K562 (cell line): Measurements from ENCODE around the gene ANKRD13A. TPM values are rescaled to one million over a fixed set of nuclear protein-coding genes. Genes with fewer than 3 reads are reported as not detected.

ENCODE experiments used
- ATAC-seq: fragments of 200-7000 bp; cut with Tn5 transposase; 3 replicates; pipeline ENCODE4 v1.9.1; 2020; ENCODE audit warnings: moderate library complexity
- BruUV-seq: library from RNA; stranded (reverse); fragments of 400-500 nt; replicated peaks from 2 replicates; lab custom pipeline; 2021; lab: Mats Ljungman, UMichigan
- CTCF ChIA-PET: fragments of 300-600 bp; formaldehyde crosslinking; extraction: SDS; loops from one replicate; lab custom pipeline; 2021; ENCODE audit warnings: low intra/inter-chr PET ratio; lab: Yijun Ruan, JAX
- POLR2A ChIA-PET: fragments of 300-600, 350-650 bp; sonication (Branson Sonifier 250); formaldehyde crosslinking; extraction: SDS; loops from one replicate; lab custom pipeline; 2021; ENCODE audit warnings: antibody characterized with exemption, inconsistent platforms; lab: Yijun Ruan, JAX
- DNase-seq, 4 experiments: peaks; one replicate each; pipeline versions ENCODE4 v3.0.0 to v3.0.0-alpha.2; 2011 to 2018; ENCODE audit warnings: low spot score in 3 of 4, mixed read lengths in 3 of 4; ENCODE audit errors: extremely low read depth in 1 of 4
- FAIRE-seq: peaks from 2 replicates; lab custom pipeline; 2011; peaks lifted over from hg19 to GRCh38; lab: Jason Lieb, UNC
- H2AFZ ChIP-seq: 2 replicates; pipeline ENCODE4 v1.6.0; 2011; ENCODE audit warnings: low read depth, low read length, control low read depth, inconsistent platforms
- H3K27ac ChIP-seq: fragments of 200-600 bp; 3 replicates; pipeline ENCODE4 v1.8.0; 2011; ENCODE audit warnings: low read depth, mild to moderate bottlenecking, control low read depth, inconsistent platforms, low read length, moderate library complexity, mixed read lengths; ENCODE audit errors: extremely low read depth
- H3K27me3 ChIP-seq, 2 experiments: fragments of 300-600 bp in 1 of 2; 2 replicates in 1 of 2; 3 replicates in 1 of 2; pipeline versions ENCODE4 v1.6.0 to v1.8.0; 2011; ENCODE audit warnings: inconsistent platforms in 2 of 2, low read length in 2 of 2, mild to moderate bottlenecking in 1 of 2, mixed read lengths in 1 of 2, moderate library complexity in 1 of 2; ENCODE audit not compliant: control insufficient read depth in 2 of 2, insufficient read depth in 2 of 2
- H3K36me3 ChIP-seq: fragments of 300-600 bp; 3 replicates; pipeline ENCODE4 v1.8.0; 2011; ENCODE audit warnings: mild to moderate bottlenecking, low read length, inconsistent platforms; ENCODE audit not compliant: control insufficient read depth, insufficient read depth
- H3K4me1 ChIP-seq, 2 experiments: fragments of 200-600 bp in 1 of 2; replicated peaks in 1 of 2; 2 replicates in 1 of 2; 3 replicates in 1 of 2; pipeline versions ENCODE4 v1.5.1 to v1.8.0; 2011; ENCODE audit warnings: inconsistent platforms in 2 of 2, low read length in 2 of 2, mild to moderate bottlenecking in 1 of 2, mixed read lengths in 1 of 2, moderate library complexity in 1 of 2; ENCODE audit not compliant: control insufficient read depth in 2 of 2, insufficient read depth in 2 of 2
- H3K4me2 ChIP-seq: 2 replicates; pipeline ENCODE4 v1.6.1; 2011; ENCODE audit warnings: low read length, control low read depth, inconsistent platforms, mixed read lengths; ENCODE audit not compliant: insufficient read depth
- H3K4me3 ChIP-seq: fragments of 200-600 bp; sonication (generic), shearing (Covaris generic); 2 replicates; pipeline ENCODE4 v1.5.1; 2016; ENCODE audit warnings: control low read depth, inconsistent platforms
- H3K79me2 ChIP-seq: fragments of 200-600 bp; 3 replicates; pipeline ENCODE4 v1.8.0; 2011; ENCODE audit warnings: low read length, inconsistent platforms; ENCODE audit not compliant: control insufficient read depth, insufficient read depth
- H3K9ac ChIP-seq, 2 experiments: 2 replicates each; pipeline versions ENCODE4 v1.6.0 to v1.6.1; 2011; ENCODE audit warnings: low read depth in 2 of 2, low read length in 2 of 2, control low read depth in 1 of 2, inconsistent platforms in 1 of 2, mild to moderate bottlenecking in 1 of 2, mixed read lengths in 1 of 2; ENCODE audit not compliant: insufficient read depth in 1 of 2
- H3K9me1 ChIP-seq: one replicate; pipeline ENCODE4 v1.6.0; 2011; ENCODE audit warnings: inconsistent platforms, mild to moderate bottlenecking, low read length, moderate library complexity; ENCODE audit not compliant: control insufficient read depth, insufficient read depth
- H3K9me3 ChIP-seq: replicated peaks from 2 replicates; pipeline ENCODE4 v1.5.1; 2011; ENCODE audit warnings: low read depth, low read length, inconsistent platforms; ENCODE audit not compliant: control insufficient read depth, insufficient read depth
- H4K20me1 ChIP-seq: replicated peaks from 2 replicates; pipeline ENCODE4 v1.6.1; 2011; ENCODE audit warnings: low read length, inconsistent platforms, mixed read lengths; ENCODE audit not compliant: control insufficient read depth, insufficient read depth
- ATF1 ChIP-seq, 2 experiments: fragments of 450-650 bp in 1 of 2; IDR thresholded peaks; 2 replicates each; pipeline ENCODE4 v1.6.1; 2016; ENCODE audit warnings: missing compliant biosample characterization in 1 of 2, missing genetic modification characterization in 1 of 2
- C11orf30 ChIP-seq: fragments of 450-650 bp; IDR thresholded peaks from 2 replicates; pipeline ENCODE4 v1.6.1; 2016; ENCODE audit warnings: low read depth, mild to moderate bottlenecking
- CTBP1 ChIP-seq: fragments of 450-650 bp; IDR thresholded peaks from 2 replicates; pipeline ENCODE4 v1.6.1; 2016; ENCODE audit warnings: borderline replicate concordance
- CTCF ChIP-seq, 3 experiments: IDR thresholded peaks in 2 of 3; conservative IDR thresholded peaks in 1 of 3; 2 replicates each; pipeline ENCODE4 v1.5.1; 2011 to 2012; ENCODE audit warnings: low read length in 3 of 3, mild to moderate bottlenecking in 3 of 3, control low read depth in 2 of 3, improper control_type of control experiment in 1 of 3, inconsistent platforms in 1 of 3, low read depth in 1 of 3, mixed read lengths in 1 of 3, moderate library complexity in 1 of 3; ENCODE audit not compliant: insufficient read depth in 2 of 3
- ERF ChIP-seq: fragments of 450-650 bp; formaldehyde crosslinking; IDR thresholded peaks from 2 replicates; pipeline ENCODE4 v1.4.0; 2020; ENCODE audit warnings: mild to moderate bottlenecking, mixed read lengths
- ETS2 ChIP-seq: IDR thresholded peaks from 2 replicates; pipeline ENCODE4 v1.6.1; 2016; ENCODE audit warnings: borderline replicate concordance, missing genetic modification characterization, mild to moderate bottlenecking, moderate library complexity, missing compliant biosample characterization; ENCODE audit not compliant: poor library complexity, severe bottlenecking
- HMG20A ChIP-seq: fragments of 450-650 bp; formaldehyde crosslinking; conservative IDR thresholded peaks from 2 replicates; pipeline ENCODE4 v1.4.0; 2020; ENCODE audit warnings: mild to moderate bottlenecking, mixed read lengths
- KDM5B ChIP-seq: fragments of 200-600 bp; sonication (generic); IDR thresholded peaks from 2 replicates; pipeline ENCODE4 v1.6.1; 2012; ENCODE audit warnings: low read depth, mild to moderate bottlenecking, moderate library complexity, low read length, control low read depth, inconsistent platforms; ENCODE audit not compliant: insufficient replicate concordance
- MAX ChIP-seq: sonication (generic); formaldehyde crosslinking; IDR thresholded peaks from 2 replicates; pipeline ENCODE4 v1.9.0; 2022; ENCODE audit warnings: mild to moderate bottlenecking, missing genetic modification reagents
- NRF1 ChIP-seq, 2 experiments: fragments of 450-650 bp; IDR thresholded peaks in 1 of 2; conservative IDR thresholded peaks in 1 of 2; 2 replicates each; pipeline ENCODE4 v1.6.1; 2014; ENCODE audit warnings: mild to moderate bottlenecking in 2 of 2
- POU5F1 ChIP-seq: fragments of 150-350 bp; IDR thresholded peaks from 2 replicates; pipeline ENCODE4 v1.6.1; 2014; ENCODE audit warnings: borderline replicate concordance, low read length, low read depth, mild to moderate bottlenecking; ENCODE audit not compliant: partially characterized antibody
- USF1 ChIP-seq: sonication (generic); formaldehyde crosslinking; IDR thresholded peaks from 2 replicates; pipeline ENCODE4 v1.9.0; 2022; ENCODE audit warnings: mild to moderate bottlenecking, missing genetic modification reagents
- ZBTB7A ChIP-seq: IDR thresholded peaks from 2 replicates; pipeline ENCODE4 v1.6.1; 2011; ENCODE audit warnings: low read depth, mild to moderate bottlenecking, low read length, moderate library complexity, borderline replicate concordance; ENCODE audit not compliant: control insufficient read depth
- ZNF57 ChIP-seq: fragments of 450-650 bp; formaldehyde crosslinking; IDR thresholded peaks from 2 replicates; pipeline ENCODE4 v1.4.0; 2020; ENCODE audit warnings: mild to moderate bottlenecking, moderate library complexity
- WGBS: fragments of 100-300 bp; shearing (Covaris generic); methylation state at CpG from one replicate; pipeline ENCODE4 v1.1.6; 2016; ENCODE audit warnings: low coverage, mixed read lengths; ENCODE audit not compliant: insufficient coverage; ENCODE audit errors: missing lambda C conversion rate; 5-methylcytosine and 5-hydroxymethylcytosine counted together
- in situ Hi-C: fragments of 300-500 bp; cut with MboI; formaldehyde crosslinking; loops from 4 replicates; pipeline ENCODE4 v1.15.0; 2018; ENCODE audit warnings: inconsistent platforms, mixed read lengths
- intact Hi-C: fragments of 100-400 bp; cut with micrococcal nuclease; formaldehyde crosslinking; loops from 2 replicates; pipeline ENCODE4 v1.14.2; 2022
- polyA plus RNA-seq, 8 experiments: library from polyadenylated mRNA; depleted of rRNA in 4 of 8; stranded (reverse) in 5 of 8; unstranded in 3 of 8; fragments of >200 nt; fragmentation: Nextera tagmentation in 2 of 8; fragmentation: Illumina TruSeq in 1 of 8; extraction: Ambion mirVana in 2 of 8; extraction: Trizol in 1 of 8; gene quantifications; 2 replicates each; pipeline versions ENCODE4 v1.2.1 to v1.2.3, GENCODE V29; 2011 to 2014; ENCODE audit warnings: inconsistent platforms in 1 of 8, missing spikeins in 1 of 8
- total RNA-seq, 7 experiments: library from RNA; depleted of rRNA in 6 of 7; stranded (reverse); fragments of >200 nt in 6 of 7; fragmentation: Illumina TruSeq in 2 of 7; extraction: Trizol in 2 of 7; gene quantifications; 2 replicates each; pipeline versions ENCODE4 v1.2.1 to v1.2.3, GENCODE V29; 2011 to 2021; ENCODE audit warnings: low replicate concordance in 1 of 7

ANKRD13A gene
- total and polyA plus RNA-seq, 9 of the 15 experiments (the other 6 are each of a cell fraction or from before 2014, with no cell fraction given) = 5.0 to 55.0 (median 41.5) TPM

- peak; percentile 79 for FAIRE-seq
- Histone ChIP-seq H3K79me2 (peaks cover 51% of the 10 kb centered on the region), H3K4me1 (peaks cover 23 to 32% of the 10 kb centered on the region in 2 experiments), H3K4me3 (peak within 1 kb of the TSS; percentile 84), H3K36me3 (peaks cover 7% of the 10 kb centered on the region; the same call in 2 of the 3 replicates), H3K27ac (peak within 1 kb of the TSS; percentile 81), H2AFZ (peak within 1 kb of the TSS; percentile 100), H3K4me2 (peak within 1 kb of the TSS; percentile 89), H4K20me1 (no peaks in the 10 kb centered on the region), H3K9ac (peak within 1 kb of the TSS; percentile 77 to 90), H3K9me3 (no peaks in the 10 kb centered on the region), H3K27me3 (no peaks in the 10 kb centered on the region), H3K9me1 (no peaks in the 10 kb centered on the region)
- CTCF ChIA-PET = no interaction called here
- POLR2A ChIA-PET = interaction anchor here (0.6 kb wide), 2 partner anchors 33 to 84 kb away, joined by 3 read pairs; no protein-coding TSS in a partner anchor
- BruUV-seq = no TSS peak
- ATAC-seq = peak; percentile 89
- peak; percentile 90 to 96 (median 91) for DNase-seq
- in situ Hi-C loops (no loop called here), intact Hi-C loops (no loop called here)
- WGBS = 1% methylated on average over 27 of the region's 65 CpGs
- TF ChIP-seq POU5F1 = peak; percentile 31
- peak; percentile 37 for TF ChIP-seq KDM5B
- peak; percentile 44; the same call in 1 of the 2 replicates for TF ChIP-seq CTBP1
- TF ChIP-seq NRF1 (conservative IDR thresholded peaks at IDR 0.05 in 1 of 2, IDR thresholded peaks at IDR 0.05 in 1 of 2) = peak; percentile 96 to 97
- peak; percentile 62; the same call in 1 of the 2 replicates for TF ChIP-seq ZBTB7A
- peak; percentile 98 for TF ChIP-seq USF1 (CRISPR knock-in tag)
- 0 out of 2 replicates have a peak, but pooled peaks have one; percentile 13 for TF ChIP-seq C11orf30
- no peak for TF ChIP-seq ERF (CRISPR knock-in tag)
- TF ChIP-seq HMG20A (CRISPR knock-in tag) = no peak
- TF ChIP-seq CTCF (IDR thresholded peaks at IDR 0.05 in 2 of 3, conservative IDR thresholded peaks at IDR 0.05 in 1 of 3; ENCODE audit: insufficient read depth in 2 of 3, low read depth in 1 of 3, low read length in 3 of 3) = no peak
- peak; percentile 87 for TF ChIP-seq MAX (CRISPR knock-in tag)
- no peak for TF ChIP-seq ATF1 (CRISPR knock-in tag; IDR thresholded peaks at IDR 0.05)
- TF ChIP-seq ATF1 (tag; IDR thresholded peaks at IDR 0.05) = peak; percentile 63; the same call in 1 of the 2 replicates
- TF ChIP-seq ZNF57 (CRISPR knock-in tag) = 0 out of 2 replicates have a peak, but pooled peaks have one; percentile 62
- no peak for TF ChIP-seq ETS2 (tag)
Measured at GRCh38 chr12:109995686-109996482, 3.3 kb upstream of the ANKRD13A start, which contains the start of gene GIT2. TSS of gene GIT2 (minus strand) at chr12:109996368. CDS start at chr12:109996224, 144 bp downstream.
